ENCODE data around the gene PCBP4.

PCBP4 gene

DNA sequence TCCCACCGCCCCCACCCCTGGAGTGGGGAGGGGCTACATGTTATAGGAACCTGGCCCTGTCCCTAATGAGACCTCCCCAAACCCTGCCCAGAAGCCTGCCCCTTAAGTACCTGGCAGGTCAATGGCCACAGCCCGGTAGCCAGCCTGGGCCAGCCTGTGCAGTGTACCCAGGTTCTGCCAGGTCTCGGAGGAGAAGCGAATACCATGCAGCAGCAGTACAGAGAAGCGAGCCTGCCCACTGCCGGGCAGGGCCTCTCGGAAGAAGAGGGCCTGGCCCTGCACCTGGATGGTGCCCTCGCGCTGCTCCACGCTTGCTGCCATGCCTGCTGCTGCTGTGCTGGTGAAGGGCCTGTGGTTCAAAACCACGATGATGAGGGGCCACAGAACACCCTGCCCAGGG is 4.1 kb upstream of the PCBP4 start:
- DNase-seq (ENCODE audit: low spot score) = no peak

DNA sequence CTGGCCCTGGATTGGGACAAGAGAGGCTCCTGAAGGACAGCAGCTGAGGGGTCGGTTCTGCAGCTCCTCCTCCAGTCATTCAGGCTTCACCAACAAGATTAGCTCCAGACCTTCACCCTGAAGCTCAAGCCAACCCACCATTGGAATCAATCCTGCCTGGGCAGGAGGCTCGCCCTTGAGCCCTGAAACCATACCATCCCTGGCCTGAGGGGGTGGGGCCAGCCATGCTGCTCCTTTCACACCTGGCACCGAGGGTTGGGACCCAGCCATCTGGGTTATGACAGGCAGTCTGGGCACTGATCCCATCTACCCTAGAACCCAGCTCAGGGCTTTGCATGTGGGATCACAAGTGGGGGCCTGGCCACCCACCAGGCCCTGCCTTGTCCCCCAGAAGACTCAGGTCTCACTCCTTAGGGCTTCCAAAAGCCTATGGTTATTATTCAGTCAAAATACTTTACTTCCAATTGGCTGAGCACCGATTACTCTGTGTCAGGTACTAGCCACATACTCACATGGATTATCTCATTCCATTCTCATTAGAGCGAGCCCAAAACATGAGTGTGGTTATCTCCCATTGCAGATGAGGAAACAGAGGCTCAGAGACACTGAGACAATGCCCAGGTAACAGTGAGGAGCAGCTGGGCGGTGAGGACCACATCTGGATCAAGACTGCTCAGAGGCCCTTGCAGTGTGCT is 3.5 kb upstream of the PCBP4 start:
- no peak for DNase-seq (ENCODE audit: low spot score)

DNA sequence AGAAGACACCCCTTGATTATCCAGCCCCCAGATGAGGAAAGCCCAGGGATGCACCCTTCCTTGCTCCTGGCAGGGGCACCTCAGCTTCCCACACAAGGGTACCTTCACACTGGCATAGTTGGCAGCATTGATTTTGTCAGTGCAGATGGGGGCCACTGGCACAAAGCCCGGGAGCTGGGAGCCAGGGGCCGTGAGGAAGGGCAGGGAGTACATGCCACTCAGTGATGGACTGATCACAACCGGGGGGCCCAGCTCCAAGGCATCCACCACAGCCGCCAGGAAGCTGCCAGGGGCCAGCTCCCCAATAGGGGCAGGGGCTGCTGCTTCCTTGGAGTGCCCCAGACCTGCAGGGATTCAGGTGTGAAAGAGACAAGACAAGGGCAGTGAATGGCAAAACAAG is 2.6 kb upstream of the PCBP4 start:
- no peak for DNase-seq (ENCODE audit: low spot score)

DNA sequence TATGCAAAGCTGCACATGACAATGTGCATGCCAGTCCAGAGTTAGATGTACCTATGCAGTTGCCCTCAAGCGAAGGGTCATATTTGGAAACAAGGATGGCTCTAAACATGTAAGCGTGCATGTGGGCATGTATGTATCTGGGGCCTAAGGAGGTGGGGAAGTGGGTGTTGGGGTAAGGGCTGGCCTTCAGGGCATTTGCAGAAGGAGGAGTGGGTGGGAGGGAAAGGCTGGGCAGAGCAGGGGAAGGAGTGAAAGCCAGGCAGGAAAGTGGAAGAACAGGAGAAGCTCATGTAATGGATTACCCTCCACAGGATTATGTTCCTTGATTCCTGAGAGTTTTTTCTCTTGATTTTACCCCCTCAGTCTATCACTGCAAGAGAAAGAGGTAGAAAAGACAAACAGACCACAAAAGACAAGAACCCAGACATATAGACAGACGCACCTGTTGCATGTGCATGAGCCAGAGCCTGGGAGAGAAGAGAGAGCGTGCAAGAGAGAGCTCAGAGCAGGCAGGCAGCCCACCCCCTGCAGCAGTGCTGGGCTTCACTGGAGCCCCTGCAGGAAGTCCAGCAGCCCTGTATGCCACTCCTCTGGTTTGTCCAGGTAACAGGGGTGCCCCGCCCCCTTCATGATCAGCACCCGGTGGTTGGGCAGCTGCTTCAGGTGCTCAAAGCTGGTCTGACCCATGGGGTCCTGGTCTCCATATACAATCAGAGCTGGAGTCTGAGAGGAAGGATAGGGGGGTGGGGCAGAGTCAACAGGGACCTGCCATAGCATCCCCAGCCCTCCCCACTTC is 1.8 kb upstream of the PCBP4 start:
- DNase-seq (ENCODE audit: low spot score) = no peak

DNA sequence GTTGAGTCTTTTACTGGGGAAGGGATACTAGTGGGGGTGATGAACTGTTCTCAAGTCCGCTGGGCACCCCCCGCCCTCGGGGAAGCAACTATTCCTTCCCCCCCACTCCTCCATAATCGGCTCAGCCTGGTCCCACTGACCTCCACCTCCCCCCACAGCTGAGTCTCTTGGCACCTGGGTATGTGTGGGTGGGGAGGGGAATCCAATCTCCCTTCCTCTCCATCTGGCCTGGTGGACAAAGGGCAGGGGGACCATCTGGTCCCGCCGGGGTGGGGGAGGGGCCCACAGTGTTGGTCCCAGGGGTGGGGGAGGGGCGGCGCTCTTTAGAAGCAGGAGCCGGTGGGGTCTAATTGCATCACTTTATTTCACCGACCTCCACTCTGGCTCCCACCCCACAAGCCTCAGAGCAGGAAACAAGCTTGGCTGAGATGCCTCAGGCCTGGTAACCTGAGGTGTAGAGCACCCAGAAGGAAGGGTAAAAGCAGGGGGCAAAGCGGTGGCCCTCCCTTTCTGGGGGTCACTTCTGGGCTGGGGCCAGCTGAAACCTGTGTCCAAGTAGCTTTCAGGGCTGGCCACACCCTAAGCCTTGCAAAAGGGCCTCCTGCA is 1.0 kb upstream of the PCBP4 start:
- no peak for DNase-seq (ENCODE audit: low spot score)

- no peak for DNase-seq (ENCODE audit: low spot score)
These were observed 301 bp downstream of the PCBP4 start for GRCh38 chr3:51966922-51967383.

GRCh38 chr3:51966486-51966885 is 768 bp downstream of the PCBP4 start:
- no peak for DNase-seq (ENCODE audit: low spot score)

DNA sequence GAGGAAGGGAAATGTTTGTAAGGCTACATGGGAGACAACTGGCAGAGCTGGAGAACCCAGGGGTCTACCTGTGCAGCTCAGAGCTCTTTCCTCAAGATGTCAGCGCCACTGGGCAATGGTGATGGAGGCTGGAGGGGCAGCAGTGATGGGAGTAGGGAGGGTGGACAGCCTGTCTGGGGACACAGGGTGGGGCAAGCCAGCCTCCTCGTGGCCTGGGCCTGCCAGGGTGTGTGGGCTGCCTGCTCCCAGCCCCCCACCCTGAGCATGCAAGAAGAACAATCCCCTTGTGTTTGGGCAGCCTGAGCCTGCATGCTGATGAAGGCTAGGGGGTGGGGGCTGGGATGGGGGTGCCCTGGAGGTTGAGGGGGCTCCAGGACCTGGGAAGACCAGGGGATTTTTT is 1.2 kb downstream of the PCBP4 start:
- no peak for DNase-seq (ENCODE audit: low spot score)

- DNase-seq (ENCODE audit: low spot score) = no peak
These were observed 2.7 kb downstream of the PCBP4 start for GRCh38 chr3:51964521-51964920.

DNA sequence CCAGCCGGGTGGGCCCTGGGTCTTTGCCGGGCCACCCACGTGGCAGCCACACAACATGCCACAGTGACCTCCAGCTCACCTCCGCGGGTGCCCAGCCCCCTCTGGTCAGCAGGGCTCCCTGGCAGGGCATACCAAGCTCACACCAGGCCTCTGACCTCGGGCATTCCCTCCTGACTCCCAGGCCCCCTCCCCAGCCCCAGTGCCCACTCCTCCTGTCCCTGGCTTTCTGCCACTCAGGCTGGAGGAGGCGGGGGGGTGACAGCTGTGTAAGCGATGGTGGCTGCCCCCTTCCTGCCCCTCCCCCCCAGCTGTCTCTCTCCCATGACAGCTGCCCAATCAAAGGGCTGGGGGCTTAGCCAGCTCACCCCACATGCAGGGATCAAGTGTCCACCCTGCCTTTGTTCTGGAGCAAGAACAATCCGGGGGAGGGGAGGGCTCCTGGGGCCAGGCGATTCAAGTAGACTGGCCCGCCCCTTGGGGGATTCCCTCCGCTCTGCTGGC is 3.3 kb downstream of the PCBP4 start:
- DNase-seq (ENCODE audit: low spot score) = no peak

DNA sequence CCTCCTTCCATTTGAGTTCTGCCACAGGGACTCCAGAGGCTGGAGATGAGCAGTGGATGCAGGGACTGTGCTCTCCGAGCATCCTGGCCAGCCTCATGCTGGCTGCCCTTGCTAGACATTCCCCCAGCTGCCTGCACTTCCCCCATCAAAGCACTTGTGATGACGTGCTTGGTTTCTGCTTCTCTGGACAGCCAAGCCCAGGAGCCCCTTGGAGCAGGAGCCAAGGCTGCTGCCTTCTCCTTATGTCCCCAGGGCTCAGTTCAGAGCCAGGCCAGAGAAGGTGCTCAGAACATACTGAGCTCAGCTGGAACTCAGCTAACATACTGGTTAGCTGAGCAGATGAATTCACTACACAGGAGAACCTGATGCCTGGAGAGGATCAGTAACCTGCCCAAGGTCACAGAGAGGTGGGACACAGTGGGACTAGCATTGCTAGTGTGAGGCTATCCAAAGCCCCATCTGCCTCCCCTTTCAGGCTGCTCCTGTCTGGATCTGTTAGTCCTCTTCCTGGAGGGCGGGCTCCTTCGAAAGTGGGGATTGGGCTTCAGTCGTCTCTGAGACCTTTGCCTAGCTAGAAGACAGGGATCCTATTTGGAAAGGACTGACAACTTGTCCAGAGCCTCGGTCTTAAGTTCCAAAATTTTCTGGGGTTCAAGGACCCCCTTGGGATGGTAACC is 4.3 kb downstream of the PCBP4 start:
- no peak for DNase-seq (ENCODE audit: low spot score)

- DNase-seq (ENCODE audit: low spot score) = no peak
These were observed 5.4 kb downstream of the PCBP4 start for GRCh38 chr3:51961602-51962569.

DNA sequence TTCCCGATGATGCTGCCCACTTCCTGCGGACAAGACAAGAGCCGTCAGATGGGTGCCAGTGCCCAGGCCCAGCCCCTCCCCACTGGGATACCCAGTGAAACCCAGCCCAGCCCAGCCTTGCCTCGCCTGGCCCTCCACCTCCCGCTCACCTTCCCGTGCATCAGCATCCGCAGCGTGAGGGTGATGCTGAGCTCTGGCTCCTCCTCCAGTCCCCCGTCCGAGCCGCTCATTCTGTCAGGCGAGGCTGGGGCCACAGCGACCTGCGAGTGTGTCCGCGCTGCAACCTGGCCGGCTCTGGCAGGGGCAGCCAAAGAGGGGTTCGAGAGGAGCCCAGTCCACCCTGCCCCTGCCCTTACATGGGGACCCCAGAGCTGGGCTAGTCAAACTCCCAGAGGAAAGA is 6.2 kb downstream of the PCBP4 start:
- no peak for DNase-seq (ENCODE audit: low spot score)

DNA sequence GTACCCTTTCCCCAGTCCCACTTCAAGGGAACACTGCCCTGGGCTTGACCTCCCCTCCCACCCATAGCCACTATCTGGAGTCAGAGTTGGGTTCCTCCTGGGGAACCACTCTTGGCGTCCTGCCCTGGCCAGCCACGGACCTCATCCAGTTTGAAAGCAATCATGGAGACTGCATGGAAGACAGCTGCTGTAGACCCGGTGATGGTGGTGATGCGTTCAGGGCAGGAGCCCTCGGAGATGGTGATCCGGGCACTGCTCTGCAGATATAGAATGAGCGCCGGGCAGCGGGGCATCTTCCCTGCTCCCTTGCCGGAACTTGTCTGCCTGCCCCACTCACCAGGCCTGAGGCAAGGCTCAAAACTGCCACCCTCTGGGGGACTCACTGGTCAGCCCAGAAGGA is 6.9 kb downstream of the PCBP4 start:
- no peak for DNase-seq (ENCODE audit: low spot score)

DNA sequence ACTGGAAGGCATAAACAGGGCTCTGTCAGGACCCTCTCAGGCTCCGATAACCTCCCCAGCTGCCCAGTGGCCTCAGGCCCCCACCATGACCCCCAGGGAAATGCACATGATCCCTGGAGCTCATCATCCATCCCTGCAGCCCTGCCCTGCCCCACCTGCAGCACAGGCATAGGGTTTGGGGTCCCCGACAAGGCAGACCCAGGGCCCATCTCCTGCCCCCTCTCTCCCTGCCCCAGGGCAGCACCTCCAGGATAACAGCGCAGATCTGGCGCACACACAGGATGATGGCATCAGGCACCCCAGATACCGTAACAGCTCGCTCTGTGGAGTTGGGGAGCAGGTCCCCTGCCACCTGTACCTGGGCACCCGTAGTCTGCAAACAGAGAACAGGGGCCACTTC is 7.6 kb downstream of the PCBP4 start:
- no peak for DNase-seq (ENCODE audit: low spot score)

- DNase-seq (ENCODE audit: low spot score) = no peak
These were observed 8.4 kb downstream of the PCBP4 start for GRCh38 chr3:51958603-51959521.

GRCh38 chr3:51957520-51958205 is 9.6 kb downstream of the PCBP4 start:
- no peak for DNase-seq (ENCODE audit: low spot score)

- DNase-seq (ENCODE audit: low spot score) = no peak
These were observed 11.1 kb downstream of the PCBP4 start for GRCh38 chr3:51955893-51956770.

All from LoVo (cell line).